Measurements from ENCODE around the gene ALS2.

DNA sequence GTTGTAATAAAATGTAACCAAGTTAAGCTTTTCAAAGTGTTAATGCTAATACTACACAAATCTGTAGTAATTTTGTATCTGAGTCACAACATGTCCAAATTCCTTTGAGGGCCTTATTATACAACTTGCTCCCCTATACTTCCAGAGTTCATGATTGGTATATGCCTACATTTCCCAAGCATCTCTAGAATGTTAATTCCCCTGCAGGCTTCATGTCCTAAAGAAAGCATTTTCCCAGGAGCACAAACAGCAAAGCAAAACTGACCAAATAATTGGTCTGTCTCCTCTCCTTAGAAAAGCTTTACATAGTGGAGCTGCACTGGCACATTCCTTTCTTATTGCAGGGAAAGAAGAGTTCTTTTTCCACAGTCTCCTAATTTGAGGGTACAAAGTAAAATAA is 3.7 kb downstream of the ALS2 start:
- TF ChIP-seq, protein P1, sequence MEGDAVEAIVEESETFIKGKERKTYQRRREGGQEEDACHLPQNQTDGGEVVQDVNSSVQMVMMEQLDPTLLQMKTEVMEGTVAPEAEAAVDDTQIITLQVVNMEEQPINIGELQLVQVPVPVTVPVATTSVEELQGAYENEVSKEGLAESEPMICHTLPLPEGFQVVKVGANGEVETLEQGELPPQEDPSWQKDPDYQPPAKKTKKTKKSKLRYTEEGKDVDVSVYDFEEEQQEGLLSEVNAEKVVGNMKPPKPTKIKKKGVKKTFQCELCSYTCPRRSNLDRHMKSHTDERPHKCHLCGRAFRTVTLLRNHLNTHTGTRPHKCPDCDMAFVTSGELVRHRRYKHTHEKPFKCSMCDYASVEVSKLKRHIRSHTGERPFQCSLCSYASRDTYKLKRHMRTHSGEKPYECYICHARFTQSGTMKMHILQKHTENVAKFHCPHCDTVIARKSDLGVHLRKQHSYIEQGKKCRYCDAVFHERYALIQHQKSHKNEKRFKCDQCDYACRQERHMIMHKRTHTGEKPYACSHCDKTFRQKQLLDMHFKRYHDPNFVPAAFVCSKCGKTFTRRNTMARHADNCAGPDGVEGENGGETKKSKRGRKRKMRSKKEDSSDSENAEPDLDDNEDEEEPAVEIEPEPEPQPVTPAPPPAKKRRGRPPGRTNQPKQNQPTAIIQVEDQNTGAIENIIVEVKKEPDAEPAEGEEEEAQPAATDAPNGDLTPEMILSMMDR (conservative IDR thresholded peaks at IDR 0.05; ENCODE audit: low read depth, low read length), result no peak
- no peak for TF ChIP-seq EZH2phosphoT487 (IDR thresholded peaks at IDR 0.05; ENCODE audit: borderline replicate concordance, low read length)
- TF ChIP-seq EZH2 (IDR thresholded peaks at IDR 0.05; ENCODE audit: low read length, unreplicated experiment), result no peak

Data from PC-3 (cell line).